Measurements from ENCODE around the gene LGMN. TPM values are rescaled to one million over a fixed set of nuclear protein-coding genes. Genes with fewer than 3 reads are reported as not detected.
"Not testable (repeated sequence)": the region's sequence is repeated elsewhere in the genome, so short reads cannot be mapped to it uniquely, and the experiment has no call there.

LGMN gene
- total and polyA plus RNA-seq, 2 of the 13 experiments (the other 11 are each of a cell fraction or from before 2014, with no cell fraction given) = 28.9 to 76.4 TPM

DNA sequence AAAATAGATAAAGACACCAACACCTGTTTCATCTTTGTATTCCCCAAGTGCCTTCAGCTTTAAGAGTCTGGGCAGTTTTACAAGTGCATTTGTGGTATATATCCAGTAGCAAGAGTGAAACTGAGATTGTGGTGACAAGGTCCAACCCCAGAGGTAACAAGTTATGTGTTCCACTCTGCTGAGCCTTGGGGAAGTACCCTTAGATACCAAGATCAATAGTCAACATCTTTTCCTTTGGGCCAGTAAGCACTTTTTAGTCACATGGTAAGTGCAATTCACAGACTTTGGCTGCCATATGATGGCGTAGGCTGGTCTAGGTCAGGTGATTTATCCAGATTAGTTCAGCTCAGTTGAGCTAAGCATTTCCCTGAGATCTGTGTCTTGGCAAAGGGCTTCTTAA, 19.8 kb upstream of the LGMN start:
- in situ Hi-C loops (cut with HindIII; ENCODE audit: extremely low pct_ligation_motif_present, low pct_unique_long_range_greater_than_20kb); ATAC-seq; CTCF ChIA-PET (ENCODE audit: low intra/inter-chr PET ratio, low total read pairs): not testable (repeated sequence)

DNA sequence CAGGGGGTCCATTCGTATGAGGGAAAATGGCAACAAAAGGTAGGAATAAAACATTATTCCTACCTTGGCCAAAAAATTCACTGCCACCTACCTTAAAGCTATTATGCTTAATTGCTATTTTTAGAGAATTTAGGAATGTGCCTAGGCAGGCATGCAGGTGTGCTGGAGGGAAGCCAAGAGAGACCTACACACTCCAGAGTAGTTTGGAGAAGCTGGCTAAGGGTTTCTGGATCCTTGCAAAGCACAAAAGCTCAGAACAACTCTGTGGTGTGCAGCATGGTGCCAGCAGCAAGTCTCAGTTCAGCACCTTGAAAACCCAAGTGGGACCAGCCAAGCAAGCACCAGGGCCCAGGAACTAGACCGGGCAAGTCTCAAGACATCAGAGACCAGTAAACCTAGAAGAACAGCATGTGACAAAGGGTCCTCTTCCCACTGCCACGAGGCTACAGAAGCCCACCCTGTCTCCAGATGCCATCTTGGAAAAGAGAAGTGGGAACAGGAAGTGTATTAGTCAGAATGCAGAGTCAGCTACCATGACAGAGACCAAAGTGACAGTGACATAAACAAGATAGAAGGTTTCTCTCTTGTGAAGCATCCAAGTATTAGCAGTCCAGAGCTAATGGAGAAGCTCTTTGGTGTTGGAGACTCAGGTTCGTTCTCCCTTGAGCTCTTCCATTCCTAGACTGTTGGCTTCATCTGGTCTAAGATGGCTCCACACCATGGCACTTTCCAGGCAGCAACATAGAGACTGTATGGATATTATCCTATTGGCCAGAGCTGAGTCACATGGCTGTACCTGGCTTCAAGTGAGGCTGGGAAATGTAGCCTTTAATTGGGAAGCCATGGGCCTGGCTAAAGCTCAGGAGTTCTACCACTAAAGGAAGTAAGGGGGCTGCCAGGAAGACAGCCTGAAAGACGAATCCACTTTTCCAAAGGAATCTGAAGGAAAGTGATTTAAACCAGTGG, 15.5 kb upstream of the LGMN start:
- H3K27ac ChIP-seq (ENCODE audit: extremely low read length, insufficient read depth, low read length); DNase-seq (ENCODE audit: low spot score); H2AFZ ChIP-seq (ENCODE audit: low read length); H3K9ac ChIP-seq (ENCODE audit: insufficient read depth, low read depth, low read length); in situ Hi-C loops (cut with HindIII; ENCODE audit: extremely low pct_ligation_motif_present, low pct_unique_long_range_greater_than_20kb); H4K20me1 ChIP-seq (ENCODE audit: insufficient read depth, low read length); BruUV-seq (replicated peaks); H3K4me3 ChIP-seq (replicated peaks in 1 of 3; ENCODE audit: insufficient read depth in 1 of 3, low read depth in 2 of 3, low read length in 3 of 3); CTCF ChIA-PET (ENCODE audit: low intra/inter-chr PET ratio, low total read pairs); H3K4me2 ChIP-seq (ENCODE audit: low read depth, low read length); H3K9me3 ChIP-seq (ENCODE audit: low read length); H3K79me2 ChIP-seq (ENCODE audit: insufficient read depth, low read length); intact Hi-C loops (cut with micrococcal nuclease; ENCODE audit: unreplicated experiment); H3K36me3 ChIP-seq (replicated peaks in 1 of 2; ENCODE audit: control insufficient read depth in 1 of 2, insufficient read depth in 2 of 2, low read length in 2 of 2): not testable (repeated sequence)
- FAIRE-seq (peak; percentile 23), ATAC-seq (peak; percentile 70)
- peak; percentile 50; the same call in 1 of the 2 replicates for TF ChIP-seq ZNF143 (CRISPR knock-in tag; IDR thresholded peaks at IDR 0.05)
- peak; percentile 79 for TF ChIP-seq THAP11 (CRISPR knock-in tag; IDR thresholded peaks at IDR 0.05)
- Histone ChIP-seq H3K27me3 (ENCODE audit: control insufficient read depth in 1 of 2, insufficient read depth in 2 of 2, low read length in 2 of 2) (peaks cover 0 to 18% of the 10 kb centered on the region in 2 experiments; a peak in 1 of 5 replicates), H3K4me1 (ENCODE audit: insufficient read depth, low read length) (0 out of 2 replicates have a peak, but pooled peaks cover 14% of the 10 kb centered on the region)
- WGBS (ENCODE audit: low lambda C conversion rate) = 34% methylated on average over 2 of the region's 5 CpGs
- POLR2A ChIA-PET = interaction anchor here (1.1 kb wide), 1 partner anchor 15 kb away, joined by 4 read pairs; the partner anchor contains the start of gene LGMN

More for the DNA sequence above, 19.8 kb upstream of the LGMN start:
- POLR2A ChIA-PET; FAIRE-seq; H3K4me1 ChIP-seq (ENCODE audit: insufficient read depth, low read length); DNase-seq (ENCODE audit: low spot score); H3K4me3 ChIP-seq (replicated peaks in 1 of 3; ENCODE audit: insufficient read depth in 1 of 3, low read depth in 2 of 3, low read length in 3 of 3); H3K9me3 ChIP-seq (ENCODE audit: low read length); H3K9ac ChIP-seq (ENCODE audit: insufficient read depth, low read depth, low read length); H2AFZ ChIP-seq (ENCODE audit: low read length); intact Hi-C loops (cut with micrococcal nuclease; ENCODE audit: unreplicated experiment); H3K79me2 ChIP-seq (ENCODE audit: insufficient read depth, low read length); H3K27me3 ChIP-seq (ENCODE audit: control insufficient read depth in 1 of 2, insufficient read depth in 2 of 2, low read length in 2 of 2); H3K36me3 ChIP-seq (replicated peaks in 1 of 2; ENCODE audit: control insufficient read depth in 1 of 2, insufficient read depth in 2 of 2, low read length in 2 of 2); BruUV-seq (replicated peaks); H4K20me1 ChIP-seq (ENCODE audit: insufficient read depth, low read length); H3K4me2 ChIP-seq (ENCODE audit: low read depth, low read length); H3K27ac ChIP-seq (ENCODE audit: extremely low read length, insufficient read depth, low read length): not testable (repeated sequence)
- WGBS (ENCODE audit: low lambda C conversion rate) = 50% methylated on average over 1 of the region's 1 CpG
